CD1c-positive myeloid dendritic cell (primary cell): ENCODE results near the gene LMBRD2.

Experiments used
- DNase-seq: peaks from one replicate; pipeline ENCODE4 v3.0.0-alpha.2; 2016; ENCODE audit errors: extremely low spot score

Gene LMBRD2

DNA sequence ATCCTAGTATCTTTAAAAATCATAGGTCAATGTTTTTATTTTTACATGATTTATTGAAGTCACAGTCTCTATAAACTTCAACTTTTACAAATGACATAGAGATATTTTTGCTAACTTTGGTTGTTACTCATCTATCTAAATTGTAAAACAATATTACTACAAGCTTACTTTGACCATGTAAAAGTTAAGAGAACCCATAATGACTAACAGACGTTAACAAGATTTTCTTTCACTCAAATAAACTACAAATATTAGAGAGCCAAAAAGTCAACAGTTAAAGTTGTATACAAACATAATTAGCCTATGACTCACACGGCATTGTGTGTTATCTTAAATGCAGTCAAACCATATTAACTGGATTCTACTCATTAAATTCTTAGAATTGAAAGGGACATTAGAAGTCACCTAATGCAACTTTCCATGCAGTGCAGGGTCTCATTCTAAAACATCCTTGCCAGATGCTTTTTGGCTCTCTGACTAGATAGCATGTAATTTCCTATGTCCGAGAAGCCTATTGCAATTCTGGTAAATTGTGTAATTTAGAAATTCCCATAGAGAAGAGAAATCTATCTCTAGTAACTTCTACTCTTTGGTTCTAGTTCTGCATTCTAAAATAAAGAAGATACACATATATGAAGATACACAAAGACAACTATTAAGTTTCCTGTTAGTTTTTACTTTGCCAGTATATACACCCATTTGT, 42.8 kb downstream of the LMBRD2 start:
- DNase-seq, result no peak

GRCh38 chr5:36105819-36106218, 45.9 kb downstream of the LMBRD2 start:
- DNase-seq, result no peak

DNA sequence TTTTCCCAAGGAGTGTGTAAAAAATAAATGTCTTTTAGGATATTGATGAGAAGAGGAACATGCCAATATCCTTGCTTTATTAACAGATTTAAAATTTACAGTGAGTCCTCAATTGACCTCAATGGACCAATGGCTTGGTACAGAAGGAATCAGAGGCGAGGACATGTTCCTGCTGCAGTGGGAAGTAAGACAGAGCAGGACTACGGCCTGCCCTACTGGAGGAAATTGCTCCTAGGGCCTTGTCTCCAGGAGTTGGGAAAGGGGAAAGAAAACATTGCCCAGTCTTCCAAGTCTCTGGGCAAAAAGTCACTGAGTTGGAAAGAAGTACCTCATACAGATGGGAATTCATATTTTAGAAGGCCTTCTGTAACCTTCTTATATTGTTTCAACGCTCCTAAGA, 51.9 kb downstream of the LMBRD2 start:
- no peak for DNase-seq

- DNase-seq, result no peak
Observed at GRCh38 chr5:36096486-36096885, 55.2 kb downstream of the LMBRD2 start.

DNA sequence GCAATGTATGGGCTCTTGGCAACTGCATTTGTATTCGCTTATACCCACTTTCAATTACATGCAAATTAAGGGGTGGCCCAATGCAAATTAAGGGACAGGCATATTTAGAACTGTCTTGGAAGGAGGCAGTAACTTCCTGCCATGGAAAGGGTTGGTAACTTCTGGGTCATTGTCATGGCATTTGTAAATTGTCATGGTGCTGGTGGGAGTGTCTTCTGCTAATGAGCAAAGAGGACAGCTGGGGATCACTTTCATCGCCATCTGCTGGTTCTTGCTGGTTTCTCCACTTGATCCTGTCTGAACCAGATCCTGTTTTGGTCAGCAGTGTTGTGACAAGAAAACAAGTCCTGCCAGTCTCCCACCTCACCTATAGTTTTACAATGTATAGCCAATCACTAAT, 61.7 kb downstream of the LMBRD2 start:
- DNase-seq, result peak; percentile 14

- peak; percentile 26 for DNase-seq
Observed at GRCh38 chr5:36079200-36079781, 72.4 kb downstream of the LMBRD2 start.

GRCh38 chr5:36078430-36078829, 73.3 kb downstream of the LMBRD2 start:
- no peak for DNase-seq

DNA sequence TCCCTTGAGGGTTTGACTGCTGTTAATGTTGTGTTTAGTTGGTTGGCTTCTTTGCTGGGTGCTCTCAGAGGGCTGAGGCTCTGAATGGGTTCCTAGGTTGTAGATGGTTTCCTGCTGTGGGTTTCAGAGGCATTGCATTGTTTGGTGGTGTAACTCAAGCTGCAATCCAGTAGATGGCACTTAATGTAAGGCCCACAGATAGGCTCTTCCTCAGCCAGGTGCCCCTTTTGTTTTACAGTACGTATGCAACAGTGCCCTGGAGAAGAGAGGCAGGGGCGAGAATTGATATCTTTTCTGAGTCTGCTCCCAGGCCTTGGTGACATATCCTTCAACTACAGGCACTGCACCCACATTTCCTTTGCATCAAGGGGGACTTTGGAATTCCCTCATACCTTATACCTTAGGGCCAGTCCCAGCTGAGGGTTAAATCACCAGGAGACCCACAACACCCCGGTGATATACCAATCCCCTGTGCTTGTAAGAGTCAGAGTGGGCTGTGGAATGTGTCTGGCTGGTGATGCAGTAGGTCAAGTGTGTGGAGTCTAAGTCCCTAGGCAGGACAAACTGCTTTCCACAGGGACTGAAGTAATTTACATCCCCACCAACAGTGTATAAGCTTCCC, 78.0 kb downstream of the LMBRD2 start:
- DNase-seq, result no peak

DNA sequence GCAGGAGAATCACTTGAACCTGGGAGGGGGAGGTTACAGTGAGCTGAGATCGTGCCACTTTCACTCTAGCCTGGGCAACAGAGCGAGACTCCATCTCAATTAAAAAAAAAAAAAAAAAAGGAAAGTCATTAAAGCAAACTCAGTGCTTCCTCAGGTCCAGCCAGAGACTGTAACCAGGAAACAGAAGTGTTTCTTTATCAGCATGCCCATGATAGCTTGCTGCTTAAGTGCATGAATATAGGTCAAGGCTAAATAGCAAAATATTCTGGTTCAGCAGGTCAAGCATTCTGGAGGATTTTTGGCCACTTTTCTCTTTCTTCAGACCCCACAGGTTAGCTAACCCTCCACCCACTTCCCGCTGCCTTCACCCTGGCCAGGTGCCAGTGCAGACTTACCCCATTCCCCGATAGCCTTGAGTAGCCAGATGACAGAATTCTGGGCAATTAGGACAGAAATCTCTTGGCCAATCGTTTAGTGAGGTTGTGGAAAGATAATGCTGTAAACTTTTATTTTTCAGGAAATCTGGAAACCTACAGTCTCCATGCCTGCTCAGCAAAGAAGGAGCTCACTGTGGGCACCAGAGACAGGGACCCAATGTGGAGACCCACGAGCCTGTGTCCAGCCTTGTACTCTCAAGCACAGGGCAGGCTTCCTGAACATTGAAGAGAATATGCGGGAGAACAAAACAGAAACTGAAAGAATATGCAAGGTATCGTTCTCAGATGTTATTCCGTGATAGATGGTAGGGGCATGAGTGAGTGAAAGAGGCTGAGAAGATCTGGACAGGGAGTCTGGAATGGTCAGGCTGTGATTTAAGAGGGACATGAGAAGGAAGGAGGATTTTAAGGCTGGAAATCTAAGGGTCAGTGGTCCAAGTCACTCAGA, 80.8 kb downstream of the LMBRD2 start:
- no peak for DNase-seq

DNA sequence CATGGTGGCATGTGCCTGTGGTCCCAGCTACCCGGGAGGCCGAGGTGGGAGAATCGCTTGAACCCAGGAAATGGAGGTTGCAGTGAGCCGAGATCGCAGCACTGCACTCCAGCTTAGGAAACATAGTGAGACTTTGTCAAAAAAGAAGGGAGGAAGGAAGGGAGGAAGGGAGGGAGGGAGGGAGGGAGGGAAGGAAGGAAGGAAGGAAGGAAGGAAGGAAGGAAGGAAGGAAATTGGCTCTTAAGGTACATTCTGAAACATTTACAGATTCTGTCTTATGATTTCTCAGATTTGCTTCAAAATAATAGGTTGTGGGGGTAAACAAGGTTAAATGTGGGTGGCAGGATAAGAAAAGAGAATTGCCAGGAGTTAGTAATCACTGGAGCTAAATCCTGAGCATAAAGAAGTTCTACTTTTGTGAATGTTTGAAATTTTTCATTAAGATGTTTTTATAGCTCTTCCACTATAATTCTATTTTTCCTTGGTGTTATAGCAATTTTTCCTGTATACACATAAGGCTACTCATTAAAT, 82.9 kb downstream of the LMBRD2 start:
- no peak for DNase-seq

DNA sequence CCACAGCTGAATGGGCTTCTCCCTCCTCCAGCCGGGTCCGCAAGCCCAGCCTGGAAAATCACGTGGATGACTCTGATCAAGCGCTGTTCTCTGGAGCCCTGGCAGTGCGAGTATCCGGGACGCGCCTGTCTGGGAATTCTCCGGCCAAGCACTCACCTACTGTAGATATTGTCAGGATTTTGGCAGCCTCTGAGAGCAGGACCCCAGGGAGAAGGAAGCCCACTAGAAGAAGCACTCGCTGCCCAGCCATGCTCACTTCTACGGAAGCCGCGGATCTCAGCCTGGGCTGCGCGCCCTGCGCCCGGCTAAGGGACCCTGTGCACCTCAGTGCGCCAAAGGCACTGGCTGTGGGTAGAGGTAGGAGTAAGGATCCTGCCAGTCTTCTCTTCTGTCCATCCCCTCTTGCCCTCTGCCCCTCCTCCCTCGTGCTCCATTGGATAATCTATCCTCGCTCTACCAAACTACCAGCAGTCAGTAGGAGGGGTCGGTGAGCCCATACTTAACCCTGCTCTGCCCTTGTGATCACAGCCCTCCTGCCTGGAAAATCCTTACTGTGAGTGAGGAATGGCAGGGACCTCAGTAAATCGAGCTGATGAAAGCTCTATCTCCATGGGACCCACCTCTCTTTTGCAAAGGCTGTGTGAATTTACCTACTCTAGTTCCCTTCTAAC, 85.0 kb downstream of the LMBRD2 start, which contains the start of gene UGT3A2:
UGT3A2 (minus strand) TSS at position 343 of the 671 bp plus-strand sequence; CDS start at position 250, 93 bp downstream.
- DNase-seq, result no peak

DNA sequence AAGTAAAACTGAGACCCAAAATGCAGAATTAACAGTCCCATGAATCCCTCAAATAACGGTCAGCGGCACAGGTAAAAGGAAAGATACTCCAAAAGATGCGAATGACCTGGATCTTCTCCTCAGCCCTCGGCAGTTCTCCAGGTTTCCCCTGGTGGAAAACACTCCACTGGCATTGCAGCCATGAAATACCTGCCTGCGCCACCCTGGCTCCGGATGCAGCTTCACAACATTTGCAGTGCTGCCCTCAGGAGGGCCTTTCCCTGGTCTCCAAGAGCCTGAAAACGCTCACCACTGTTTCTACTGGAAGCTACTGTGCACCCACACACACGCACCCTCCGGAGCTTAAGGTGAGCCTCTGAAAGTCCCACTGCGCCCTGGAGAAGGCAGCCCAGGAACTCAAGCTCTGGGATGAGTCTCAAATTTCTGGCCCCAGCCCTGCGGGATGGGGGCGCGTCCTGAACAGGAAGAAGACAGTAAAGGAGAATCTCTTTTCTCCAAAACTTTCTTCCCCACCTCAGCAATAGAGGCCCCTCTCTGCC, 85.6 kb downstream of the LMBRD2 start:
- no peak for DNase-seq

- DNase-seq, result no peak
Observed at GRCh38 chr5:36060420-36060887, 91.2 kb downstream of the LMBRD2 start.

GRCh38 chr5:36059571-36060419, 91.9 kb downstream of the LMBRD2 start:
- no peak for DNase-seq

DNA sequence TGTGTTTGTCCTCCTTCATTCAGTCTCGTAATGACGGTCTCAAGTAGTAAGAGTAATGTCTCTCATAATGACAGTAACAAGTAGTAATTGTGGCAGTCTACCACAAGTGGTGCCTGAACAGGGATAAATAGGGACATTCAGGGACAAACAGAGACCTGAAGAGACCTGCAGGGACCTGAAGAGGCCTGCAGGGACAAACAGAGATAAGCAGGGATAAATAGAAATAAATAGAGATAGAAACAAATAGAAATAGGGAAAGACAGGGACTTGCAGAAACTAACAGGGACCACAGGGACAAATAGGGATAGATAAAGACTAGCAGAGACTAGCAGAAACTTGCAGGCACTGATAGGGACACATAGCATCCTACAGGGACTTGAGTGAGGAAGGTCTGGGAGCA, 92.9 kb downstream of the LMBRD2 start:
- no peak for DNase-seq

DNA sequence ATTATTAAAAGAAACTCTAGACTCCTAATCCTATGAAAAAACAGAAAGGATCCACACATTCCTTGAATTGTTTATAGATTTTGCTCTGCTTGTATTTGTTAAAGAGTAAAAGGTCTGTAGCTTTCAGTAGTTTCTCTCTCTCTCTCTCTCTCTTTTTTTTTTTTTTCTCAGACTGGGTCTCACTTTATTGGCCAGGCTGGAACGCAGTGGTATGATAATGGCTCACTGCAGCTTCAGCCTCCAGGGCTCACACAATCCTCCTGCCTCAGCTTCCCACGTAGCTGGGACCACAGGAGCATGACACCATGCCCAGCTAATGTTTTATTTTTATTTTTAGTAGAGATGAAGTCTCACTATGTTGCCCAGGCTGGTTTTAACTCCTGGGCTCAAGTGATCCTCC, 94.3 kb downstream of the LMBRD2 start:
- no peak for DNase-seq

DNA sequence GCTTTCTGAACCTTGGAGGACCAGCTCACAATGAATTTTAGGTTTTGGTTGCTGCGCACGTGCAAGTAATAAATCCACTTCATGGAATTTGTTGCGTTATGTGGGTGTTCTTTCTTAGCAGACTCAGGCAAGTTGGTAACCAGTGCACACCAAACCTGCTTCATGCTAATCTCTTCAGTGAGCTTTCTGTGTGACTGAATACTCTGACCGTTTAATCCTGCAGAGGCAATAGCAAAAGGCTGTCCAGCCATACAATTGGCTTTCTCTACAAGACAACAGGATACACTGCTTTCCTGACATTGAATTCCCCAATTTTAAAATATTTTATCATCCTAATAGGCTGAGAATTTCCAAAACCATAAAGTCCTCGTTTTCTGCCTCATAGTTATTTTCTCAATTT, 95.3 kb downstream of the LMBRD2 start:
- no peak for DNase-seq

- DNase-seq, result no peak
Observed at GRCh38 chr5:36055984-36056383, 95.7 kb downstream of the LMBRD2 start.

GRCh38 chr5:36054647-36055046, 97.0 kb downstream of the LMBRD2 start:
- no peak for DNase-seq

DNA sequence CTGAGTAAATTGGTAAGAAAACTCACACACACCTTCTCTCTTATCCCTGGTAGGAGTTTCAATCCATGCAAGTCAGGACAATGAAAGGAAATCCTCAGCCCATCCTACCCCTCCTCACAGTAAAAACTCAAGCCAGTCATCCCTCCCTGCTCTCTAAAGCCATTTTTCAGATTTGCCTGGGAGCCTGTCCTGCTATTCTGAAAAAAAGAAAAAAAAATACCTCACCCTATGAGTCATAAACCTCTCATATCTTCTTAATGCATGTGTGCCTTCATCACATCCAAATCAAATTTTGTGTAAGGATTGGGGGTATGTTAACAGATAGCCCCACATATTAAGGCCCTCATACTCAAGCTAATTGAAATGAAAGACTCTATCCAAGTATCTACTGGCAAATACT, 99.1 kb downstream of the LMBRD2 start:
- no peak for DNase-seq
